Measurements from ENCODE around the gene CCDC142.
"Not testable (repeated sequence)": the region's sequence is repeated elsewhere in the genome, so short reads cannot be mapped to it uniquely, and the experiment has no call there.

CCDC142 gene

GRCh38 chr2:74461187-74462053 is 21.4 kb downstream of the CCDC142 start:
- no peak overlapping the region for H3K4me3 ChIP-seq (replicated peaks in 1 of 2; ENCODE audit: low read depth in 2 of 2, low read length in 2 of 2)
- peak; percentile 4 for TF ChIP-seq CTCF (IDR thresholded peaks at IDR 0.05; ENCODE audit: low read depth, low read length)
- peak in 1 of 2 donors; percentile 11 for DNase-seq (ENCODE audit: low read depth in 2 of 2)

- not testable (repeated sequence) for DNase-seq (ENCODE audit: low read depth in 2 of 2); H3K4me3 ChIP-seq (replicated peaks in 1 of 2; ENCODE audit: low read depth in 2 of 2, low read length in 2 of 2)
These were observed 22.6 kb downstream of the CCDC142 start for GRCh38 chr2:74460187-74460586.

- peak overlapping the region; percentile 5 to 86 for H3K4me3 ChIP-seq (replicated peaks in 1 of 2; ENCODE audit: low read depth in 2 of 2, low read length in 2 of 2)
- DNase-seq (ENCODE audit: low read depth in 2 of 2), result peak in 1 of 2 donors; percentile 13
These were observed 23.2 kb downstream of the CCDC142 start for GRCh38 chr2:74459503-74460118.

GRCh38 chr2:74458938-74459363 is 23.8 kb downstream of the CCDC142 start:
- TF ChIP-seq CTCF (IDR thresholded peaks at IDR 0.05; ENCODE audit: low read depth, low read length), result no peak
- DNase-seq (ENCODE audit: low read depth in 2 of 2), result peak; percentile 14 to 16
- peak overlapping the region; percentile 86 to 90 for H3K4me3 ChIP-seq (replicated peaks in 1 of 2; ENCODE audit: low read depth in 2 of 2, low read length in 2 of 2)

GRCh38 chr2:74458132-74458937 is 24.5 kb downstream of the CCDC142 start, which contains the start of gene WBP1:
Gene WBP1 (plus strand): TSS chr2:74458438. CDS start chr2:74458603, 165 bp downstream.
- TF ChIP-seq CTCF (IDR thresholded peaks at IDR 0.05; ENCODE audit: low read depth, low read length), result no peak
- DNase-seq (ENCODE audit: low read depth in 2 of 2), result peak; percentile 100
- peak within 1 kb of the TSS; percentile 86 to 90 for H3K4me3 ChIP-seq (replicated peaks in 1 of 2; ENCODE audit: low read depth in 2 of 2, low read length in 2 of 2)

GRCh38 chr2:74457549-74458131 is 25.2 kb downstream of the CCDC142 start:
- DNase-seq (ENCODE audit: low read depth in 2 of 2), result no peak
- TF ChIP-seq CTCF (IDR thresholded peaks at IDR 0.05; ENCODE audit: low read depth, low read length), result no peak

GRCh38 chr2:74457129-74457548 is 25.7 kb downstream of the CCDC142 start:
- DNase-seq (ENCODE audit: low read depth in 2 of 2), result peak; percentile 24 to 43

More at GRCh38 chr2:74457549-74458131, 25.2 kb downstream of the CCDC142 start:
- peak overlapping the region; percentile 64 to 69 for H3K4me3 ChIP-seq (replicated peaks in 1 of 2; ENCODE audit: low read depth in 2 of 2, low read length in 2 of 2)

More at GRCh38 chr2:74457129-74457548, 25.7 kb downstream of the CCDC142 start:
- TF ChIP-seq CTCF (IDR thresholded peaks at IDR 0.05; ENCODE audit: low read depth, low read length), result no peak
- peak overlapping the region; percentile 64 to 69 for H3K4me3 ChIP-seq (replicated peaks in 1 of 2; ENCODE audit: low read depth in 2 of 2, low read length in 2 of 2)

Data from cardiac fibroblast (primary cell).